Left ventricle myocardium inferior (tissue), 1 donor: ENCODE measurements around the gene CSF2RB. TPM values are rescaled to one million over a fixed set of nuclear protein-coding genes. Genes with fewer than 3 reads are reported as not detected.

Experiments
- DNase-seq: peaks from one replicate; pipeline ENCODE4 v3.0.0-alpha.2; 2020
- H3K27ac ChIP-seq: fragments of 200-600 bp; replicated peaks from 2 replicates; pipeline ENCODE4 v1.8.0; 2021
- H3K27me3 ChIP-seq: fragments of 200-600 bp; 2 replicates; pipeline ENCODE4 v1.8.0; 2021; ENCODE audit warnings: low read depth
- H3K36me3 ChIP-seq: fragments of 200-600 bp; 2 replicates; pipeline ENCODE4 v1.8.0; 2021
- H3K4me1 ChIP-seq: fragments of 200-600 bp; 2 replicates; pipeline ENCODE4 v1.8.0; 2021
- H3K4me3 ChIP-seq: fragments of 200-600 bp; 2 replicates; pipeline ENCODE4 v1.8.0; 2021; ENCODE audit warnings: mild to moderate bottlenecking, moderate library complexity
- H3K9me3 ChIP-seq: fragments of 200-600 bp; replicated peaks from 2 replicates; pipeline ENCODE4 v1.8.0; 2021
- CTCF ChIP-seq: fragments of 200-600 bp; IDR thresholded peaks from 2 replicates; pipeline ENCODE4 v1.8.0; 2021; ENCODE audit warnings: antibody characterized with exemption, mild to moderate bottlenecking, borderline replicate concordance
- intact Hi-C: fragments of 100-400 bp; cut with micrococcal nuclease; formaldehyde crosslinking; loops from one replicate; pipeline ENCODE4 v1.11.0; 2022
- total RNA-seq: library from RNA; stranded (reverse); fragmentation: NEBNext Ultra II Directional; extraction: Animal tissue kit (Norgen Biotek cat#: 25700); gene quantifications from one replicate; pipeline ENCODE4 v1.2.1, GENCODE V29; 2021
- donor health status: DM: no; HTN: yes; CAD: no; lungs with severe emphysema.

The CSF2RB gene
- total RNA-seq, 1 donor from 2014 or later, result 2.8 TPM

GRCh38 chr22:36968249-36968964 is 55.0 kb downstream of the CSF2RB start:
- no peak for TF ChIP-seq CTCF
- Histone ChIP-seq H3K4me3 (no peak overlapping the region), H3K27me3 (peaks cover 7% of the 10 kb centered on the region), H3K9me3 (no peaks in the 10 kb centered on the region), H3K4me1 (no peaks in the 10 kb centered on the region), H3K27ac (no peak overlapping the region), H3K36me3 (no peaks in the 10 kb centered on the region)
- intact Hi-C loops, result no loop called here
- no peak for DNase-seq

- Histone ChIP-seq H3K4me1 (no peaks in the 10 kb centered on the region), H3K4me3 (no peak overlapping the region), H3K27ac (no peak overlapping the region), H3K9me3 (no peaks in the 10 kb centered on the region), H3K27me3 (peaks cover 4% of the 10 kb centered on the region), H3K36me3 (no peaks in the 10 kb centered on the region)
- intact Hi-C loops, result no loop called here
- DNase-seq, result no peak
- no peak for TF ChIP-seq CTCF
Observed at GRCh38 chr22:36971341-36972125, 58.1 kb downstream of the CSF2RB start.

- TF ChIP-seq CTCF, result no peak
- Histone ChIP-seq H3K36me3 (no peaks in the 10 kb centered on the region), H3K27ac (no peak overlapping the region), H3K9me3 (no peaks in the 10 kb centered on the region), H3K4me3 (no peak overlapping the region), H3K4me1 (peaks cover 10% of the 10 kb centered on the region), H3K27me3 (peaks cover 3% of the 10 kb centered on the region)
- intact Hi-C loops, result no loop called here
- DNase-seq, result no peak
Observed at GRCh38 chr22:36976606-36977005, 63.2 kb downstream of the CSF2RB start.

- TF ChIP-seq CTCF, result peak; percentile 34
- Histone ChIP-seq H3K27ac (no peak overlapping the region), H3K36me3 (no peaks in the 10 kb centered on the region), H3K4me1 (peaks cover 10% of the 10 kb centered on the region), H3K9me3 (no peaks in the 10 kb centered on the region), H3K27me3 (peaks cover 11% of the 10 kb centered on the region), H3K4me3 (peak overlapping the region; percentile 61)
- DNase-seq, result peak; percentile 48
- intact Hi-C loops, result no loop called here
Observed at GRCh38 chr22:36977401-36977861, 64.0 kb downstream of the CSF2RB start.

- Histone ChIP-seq H3K9me3 (no peaks in the 10 kb centered on the region), H3K27ac (no peak overlapping the region), H3K36me3 (no peaks in the 10 kb centered on the region), H3K27me3 (peaks cover 17% of the 10 kb centered on the region), H3K4me3 (peak overlapping the region; percentile 61), H3K4me1 (peaks cover 10% of the 10 kb centered on the region)
- peak; percentile 90 for DNase-seq
- peak; percentile 99 for TF ChIP-seq CTCF
- intact Hi-C loops, result no loop called here
Observed at GRCh38 chr22:36977947-36978660, 64.7 kb downstream of the CSF2RB start.
